Suprapubic skin (tissue), 4 donors: ENCODE results near the gene MPHOSPH6. TPM values are rescaled to one million over a fixed set of nuclear protein-coding genes. Genes with fewer than 3 reads are reported as not detected.

Experiments
- DNase-seq, 2 donors: peaks; one replicate each; pipeline ENCODE4 v3.0.0-alpha.2; 2019; ENCODE audit warnings: low spot score in 2 of 2
- H3K27ac ChIP-seq: fragments of 200-600 bp; sonication (generic); one replicate; pipeline ENCODE4 v1.5.1; 2019
- H3K27me3 ChIP-seq: fragments of 200-600 bp; sonication (generic); one replicate; pipeline ENCODE4 v1.5.1; 2019
- H3K36me3 ChIP-seq: fragments of 200-600 bp; sonication (generic); one replicate; pipeline ENCODE4 v1.5.1; 2019
- H3K4me1 ChIP-seq: fragments of 200-600 bp; sonication (generic); one replicate; pipeline ENCODE4 v1.5.1; 2019
- H3K4me3 ChIP-seq: fragments of 200-600 bp; sonication (generic); one replicate; pipeline ENCODE4 v1.5.1; 2019; ENCODE audit warnings: mild to moderate bottlenecking
- H3K9me3 ChIP-seq: fragments of 200-600 bp; sonication (generic); one replicate; pipeline ENCODE4 v1.5.1; 2019
- CTCF ChIP-seq, 2 donors: fragments of 200-600 bp in 1 of 2; fragments of 450-650 bp in 1 of 2; sonication (generic) in 1 of 2; IDR thresholded peaks; one replicate each; pipeline ENCODE4 v1.5.1; 2016 to 2019; ENCODE audit warnings: antibody characterized with exemption in 2 of 2, mild to moderate bottlenecking in 1 of 2, moderate library complexity in 1 of 2
- EP300 ChIP-seq: sonication (generic); formaldehyde crosslinking; IDR thresholded peaks from one replicate; pipeline ENCODE4 v1.6.1; 2017; ENCODE audit warnings: antibody characterized with exemption
- POLR2A ChIP-seq, 2 donors: fragments of 450-650 bp; IDR thresholded peaks; one replicate each; pipeline ENCODE4 v1.6.1; 2017; ENCODE audit warnings: antibody characterized with exemption in 2 of 2, mild to moderate bottlenecking in 2 of 2, moderate library complexity in 2 of 2
- POLR2AphosphoS5 ChIP-seq, 3 donors: sonication (generic); formaldehyde crosslinking; IDR thresholded peaks; one replicate each; pipeline ENCODE4 v1.6.1; 2017; ENCODE audit warnings: antibody characterized with exemption in 3 of 3
- WGBS: methylation state at CpG from one replicate; pipeline ENCODE4 v1.1.5; 2018; 5-methylcytosine and 5-hydroxymethylcytosine counted together
- total RNA-seq, 4 donors: library from RNA; depleted of rRNA; stranded (reverse); fragments of >200 nt; gene quantifications; one replicate each; pipeline ENCODE4 v1.1.0, GENCODE V29; 2016

The MPHOSPH6 gene
- total RNA-seq, 4 donors from 2014 or later = 26.2 to 58.0 (median 33.5) TPM

- no peak for DNase-seq
- TF ChIP-seq POLR2A (IDR thresholded peaks at IDR 0.05) = no peak
- no peak for TF ChIP-seq POLR2AphosphoS5 (IDR thresholded peaks at IDR 0.05)
- TF ChIP-seq CTCF (IDR thresholded peaks at IDR 0.05) = no peak
- TF ChIP-seq EP300 = no peak
- WGBS = 69% methylated on average over 4 of the region's 4 CpGs
- H3K27ac ChIP-seq = no peak overlapping the region
- peaks cover 4% of the 10 kb centered on the region for H3K4me1 ChIP-seq
- H3K36me3 ChIP-seq = no peaks in the 10 kb centered on the region
- H3K27me3 ChIP-seq = peaks cover 13% of the 10 kb centered on the region
- H3K9me3 ChIP-seq = no peaks in the 10 kb centered on the region
- H3K4me3 ChIP-seq = no peak overlapping the region
Measured at GRCh38 chr16:82175627-82176026, 5.6 kb upstream of the MPHOSPH6 start.

- DNase-seq = no peak
- Histone ChIP-seq H3K27ac (no peak overlapping the region), H3K4me1 (peaks cover 24% of the 10 kb centered on the region), H3K27me3 (peaks cover 8% of the 10 kb centered on the region), H3K4me3 (no peak overlapping the region), H3K9me3 (no peaks in the 10 kb centered on the region), H3K36me3 (peaks cover 19% of the 10 kb centered on the region)
- 89% methylated on average over 5 of the region's 5 CpGs for WGBS
- no peak for TF ChIP-seq POLR2A (IDR thresholded peaks at IDR 0.05)
- no peak for TF ChIP-seq CTCF (IDR thresholded peaks at IDR 0.05)
- no peak for TF ChIP-seq EP300
- TF ChIP-seq POLR2AphosphoS5 (IDR thresholded peaks at IDR 0.05) = no peak
Measured at GRCh38 chr16:82167670-82168069, 2.4 kb downstream of the MPHOSPH6 start.

GRCh38 chr16:82160226-82160625 is 9.8 kb downstream of the MPHOSPH6 start:
- TF ChIP-seq POLR2A (IDR thresholded peaks at IDR 0.05) (no peak), POLR2AphosphoS5 (IDR thresholded peaks at IDR 0.05) (no peak), EP300 (no peak), CTCF (IDR thresholded peaks at IDR 0.05) (no peak)
- no peak overlapping the region for H3K4me3 ChIP-seq
- no peaks in the 10 kb centered on the region for H3K9me3 ChIP-seq
- no peaks in the 10 kb centered on the region for H3K27me3 ChIP-seq
- no peak for DNase-seq
- H3K36me3 ChIP-seq = peaks cover 32% of the 10 kb centered on the region
- WGBS = 88% methylated on average over 6 of the region's 6 CpGs
- peaks cover 8% of the 10 kb centered on the region for H3K4me1 ChIP-seq
- H3K27ac ChIP-seq = no peak overlapping the region

GRCh38 chr16:82157836-82158235 is 12.2 kb downstream of the MPHOSPH6 start:
- DNase-seq = no peak
- peaks cover 21% of the 10 kb centered on the region for H3K36me3 ChIP-seq
- H3K4me3 ChIP-seq = no peak overlapping the region
- no peaks in the 10 kb centered on the region for H3K9me3 ChIP-seq
- peaks cover 8% of the 10 kb centered on the region for H3K4me1 ChIP-seq
- no peaks in the 10 kb centered on the region for H3K27me3 ChIP-seq
- TF ChIP-seq POLR2AphosphoS5 (IDR thresholded peaks at IDR 0.05) (no peak), EP300 (no peak), POLR2A (IDR thresholded peaks at IDR 0.05) (no peak), CTCF (IDR thresholded peaks at IDR 0.05) (no peak)
- peak overlapping the region; percentile 32 for H3K27ac ChIP-seq
- WGBS = 77% methylated on average over 5 of the region's 5 CpGs

- 73% methylated on average over 2 of the region's 2 CpGs for WGBS
- peaks cover 19% of the 10 kb centered on the region for H3K36me3 ChIP-seq
- peak overlapping the region; percentile 32 for H3K27ac ChIP-seq
Measured at GRCh38 chr16:82157534-82157812, 12.6 kb downstream of the MPHOSPH6 start.

More at GRCh38 chr16:82157534-82157812, 12.6 kb downstream of the MPHOSPH6 start:
- Histone ChIP-seq H3K4me3 (no peak overlapping the region), H3K27me3 (no peaks in the 10 kb centered on the region), H3K4me1 (peaks cover 8% of the 10 kb centered on the region), H3K9me3 (no peaks in the 10 kb centered on the region)
- no peak for TF ChIP-seq CTCF (IDR thresholded peaks at IDR 0.05)
- TF ChIP-seq POLR2A (IDR thresholded peaks at IDR 0.05) = no peak
- TF ChIP-seq POLR2AphosphoS5 (IDR thresholded peaks at IDR 0.05) = no peak
- TF ChIP-seq EP300 = no peak
- no peak for DNase-seq
